Naive thymus-derived CD8-positive, alpha-beta T cell (primary cell): Measurements from ENCODE around the gene LRMDA. TPM values are rescaled to one million over a fixed set of nuclear protein-coding genes. Genes with fewer than 3 reads are reported as not detected.

ENCODE experiments used
- ATAC-seq, 2 donors: fragments of 150-1000 bp; cut with Tn5 transposase in 1 of 2; sonication (Bioruptor Pico), chemical (Tn5 transposase) in 1 of 2; 1 replicate in 1 of 2; 2 replicates in 1 of 2; pipeline ENCODE4 v1.10.0; 2021; ENCODE audit warnings: mild to moderate bottlenecking in 2 of 2, moderate library complexity in 2 of 2
- POLR2A ChIA-PET: fragments of 350-600 bp; sonication (Branson Sonifier 250); formaldehyde crosslinking; loops from one replicate; lab custom pipeline; 2021; ENCODE audit warnings: antibody characterized with exemption; lab: Charles Lee
- DNase-seq, 10 donors: peaks; one replicate each; pipeline versions ENCODE4 v3.0.0 to v3.0.0-alpha.2; 2020 to 2022
- H3K27ac Mint-ChIP-seq, 10 donors: one replicate each; pipeline ENCODE4 v1.8.0; 2020 to 2022; ENCODE audit warnings: mild to moderate bottlenecking in 10 of 10, mixed read lengths in 10 of 10, moderate library complexity in 4 of 10, inconsistent platforms in 1 of 10
- H3K27me3 Mint-ChIP-seq, 5 donors: one replicate each; pipeline ENCODE4 v1.8.0; 2021 to 2022; ENCODE audit warnings: mixed read lengths in 5 of 5
- H3K36me3 Mint-ChIP-seq, 3 donors: one replicate each; pipeline ENCODE4 v1.8.0; 2020 to 2022; ENCODE audit warnings: mixed read lengths in 3 of 3, mild to moderate bottlenecking in 2 of 3, inconsistent platforms in 1 of 3
- H3K4me1 Mint-ChIP-seq, 4 donors: one replicate each; pipeline ENCODE4 v1.8.0; 2021 to 2022; ENCODE audit warnings: mixed read lengths in 4 of 4
- H3K4me3 Mint-ChIP-seq, 10 donors: one replicate each; pipeline ENCODE4 v1.8.0; 2020 to 2022; ENCODE audit warnings: mild to moderate bottlenecking in 10 of 10, mixed read lengths in 10 of 10, moderate library complexity in 6 of 10, inconsistent platforms in 1 of 10
- H3K9me3 Mint-ChIP-seq, 9 donors: one replicate each; pipeline ENCODE4 v1.8.0; 2020 to 2022; ENCODE audit warnings: mixed read lengths in 9 of 9, mild to moderate bottlenecking in 3 of 9, inconsistent platforms in 1 of 9, moderate library complexity in 1 of 9
- polyA plus RNA-seq, 3 donors: library from polyadenylated mRNA; unstranded; fragments of 300-500 nt; fragmentation: Illumina TruSeq; gene quantifications; one replicate each; pipeline ENCODE4 v1.2.3, GENCODE V29; 2021
- total RNA-seq, 8 experiments: library from RNA in 2 of 8; stranded (reverse) in 2 of 8; gene quantifications; one replicate each; pipeline ENCODE4 v1.2.3 and lab custom pipeline; 2021 to 2026

The LRMDA gene
- total and polyA plus RNA-seq, 5 experiments from 2014 or later, result not detected

- no peak overlapping the region for H3K4me3 Mint-ChIP-seq
- no peak overlapping the region for H3K27ac Mint-ChIP-seq
- ATAC-seq (no peak), DNase-seq (no peak)
- H3K9me3 Mint-ChIP-seq, result peaks cover 0 to 3% (median 0%) of the 10 kb centered on the region in 9 donors
- H3K36me3 Mint-ChIP-seq, result no peaks in the 10 kb centered on the region
- POLR2A ChIA-PET, result no interaction called here
- H3K27me3 Mint-ChIP-seq, result peaks cover 0 to 23% (median 5%) of the 10 kb centered on the region in 5 donors
- H3K4me1 Mint-ChIP-seq, result no peaks in the 10 kb centered on the region
These were observed 874.6 kb downstream of the LRMDA start for GRCh38 chr10:76305930-76306615.

- Mint-ChIP-seq H3K27me3 (peaks cover 0 to 23% (median 5%) of the 10 kb centered on the region in 5 donors), H3K4me1 (no peaks in the 10 kb centered on the region), H3K4me3 (no peak overlapping the region), H3K27ac (no peak overlapping the region), H3K36me3 (no peaks in the 10 kb centered on the region), H3K9me3 (peaks cover 0 to 3% (median 0%) of the 10 kb centered on the region in 9 donors)
- POLR2A ChIA-PET, result no interaction called here
- no peak for DNase-seq
- no peak for ATAC-seq
These were observed 875.4 kb downstream of the LRMDA start for GRCh38 chr10:76306856-76307255.

- Mint-ChIP-seq H3K27ac (no peak overlapping the region), H3K27me3 (peaks cover 0 to 20% (median 5%) of the 10 kb centered on the region in 5 donors), H3K36me3 (no peaks in the 10 kb centered on the region), H3K4me1 (no peaks in the 10 kb centered on the region), H3K4me3 (no peak overlapping the region), H3K9me3 (peaks cover 0 to 3% (median 0%) of the 10 kb centered on the region in 9 donors)
- DNase-seq (no peak), ATAC-seq (no peak)
- POLR2A ChIA-PET, result no interaction called here
These were observed 877.6 kb downstream of the LRMDA start for GRCh38 chr10:76309070-76309469.

- no peak overlapping the region for H3K27ac Mint-ChIP-seq
- no peak overlapping the region for H3K4me3 Mint-ChIP-seq
- DNase-seq (no peak), ATAC-seq (no peak)
- H3K27me3 Mint-ChIP-seq, result peaks cover 0 to 11% (median 2%) of the 10 kb centered on the region in 5 donors
- H3K36me3 Mint-ChIP-seq, result no peaks in the 10 kb centered on the region
- no peaks in the 10 kb centered on the region for H3K9me3 Mint-ChIP-seq
- H3K4me1 Mint-ChIP-seq, result no peaks in the 10 kb centered on the region
- POLR2A ChIA-PET, result no interaction called here
These were observed 878.5 kb downstream of the LRMDA start for GRCh38 chr10:76309741-76310587.

DNA sequence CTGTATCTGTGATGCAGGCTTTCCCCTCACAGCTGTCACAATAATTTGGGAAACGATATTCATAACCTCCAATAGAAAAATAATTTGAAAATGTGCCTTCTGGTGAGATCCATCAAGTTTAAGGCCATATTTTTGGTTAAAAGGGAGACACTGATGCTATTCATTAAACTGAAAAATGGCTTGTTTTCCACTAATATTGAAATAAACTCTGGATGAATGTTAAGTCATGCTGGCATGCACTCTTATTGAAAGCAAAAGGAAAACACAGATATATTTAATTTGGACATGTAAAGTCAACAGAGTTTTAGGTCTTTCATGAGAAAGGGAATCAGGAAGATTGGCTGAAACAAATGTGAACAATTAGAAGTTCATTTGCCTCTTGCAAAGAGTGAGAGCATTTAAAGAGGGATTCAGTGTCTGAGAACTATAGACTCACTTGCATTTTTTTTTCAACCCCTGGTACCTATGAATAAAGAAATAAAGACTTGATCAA is 879.2 kb downstream of the LRMDA start:
- H3K4me1 Mint-ChIP-seq, result no peaks in the 10 kb centered on the region
- no peaks in the 10 kb centered on the region for H3K9me3 Mint-ChIP-seq
- DNase-seq (no peak), ATAC-seq (no peak)
- peaks cover 0 to 11% (median 0%) of the 10 kb centered on the region in 5 donors for H3K27me3 Mint-ChIP-seq
- H3K27ac Mint-ChIP-seq, result no peak overlapping the region
- H3K4me3 Mint-ChIP-seq, result no peak overlapping the region
- POLR2A ChIA-PET, result no interaction called here
- no peaks in the 10 kb centered on the region for H3K36me3 Mint-ChIP-seq

DNA sequence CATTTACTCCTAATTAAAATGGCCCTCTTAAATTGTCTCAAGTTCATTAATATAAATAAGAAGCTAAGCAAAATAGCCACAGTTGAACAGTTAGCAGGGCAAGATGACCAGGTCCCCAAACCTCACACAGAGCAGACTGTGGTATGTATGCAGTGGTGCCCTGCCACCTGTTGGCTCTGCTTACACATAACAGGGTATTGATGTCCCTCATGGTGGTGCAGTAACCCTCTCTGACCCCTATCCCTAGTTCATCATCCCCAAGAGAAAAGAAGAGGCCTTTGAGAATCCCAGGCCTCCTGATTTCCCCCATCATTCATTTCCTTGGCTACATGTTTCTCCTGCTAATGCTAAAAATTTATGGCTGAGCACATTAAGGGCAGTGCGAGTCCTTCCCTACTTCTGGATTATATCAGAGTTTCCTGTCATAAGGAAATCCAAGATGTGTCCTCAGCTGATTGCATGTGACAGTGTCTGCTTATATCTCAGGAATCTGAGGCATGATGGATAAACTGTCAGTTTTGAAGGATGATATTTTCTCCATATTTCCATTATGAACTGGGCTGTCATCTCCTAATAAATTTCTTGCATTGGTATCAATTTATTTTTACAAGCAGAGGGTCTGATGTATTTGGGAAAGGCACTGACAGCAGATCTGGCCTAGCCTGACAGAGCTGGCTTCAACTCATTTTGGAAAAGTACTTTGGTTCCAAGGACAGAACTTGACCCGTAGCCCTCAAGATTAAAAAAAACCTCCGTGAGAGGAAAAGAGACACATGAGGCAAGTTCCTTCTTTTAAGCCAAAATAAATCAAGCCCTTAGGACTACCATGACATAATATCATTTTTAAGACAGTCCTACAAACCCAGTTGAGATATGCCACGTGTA is 880.6 kb downstream of the LRMDA start:
- no peak for DNase-seq
- no peaks in the 10 kb centered on the region for H3K36me3 Mint-ChIP-seq
- POLR2A ChIA-PET, result no interaction called here
- H3K9me3 Mint-ChIP-seq, result peaks cover 0 to 2% (median 0%) of the 10 kb centered on the region in 9 donors
- H3K27me3 Mint-ChIP-seq, result peaks cover 0 to 11% (median 0%) of the 10 kb centered on the region in 5 donors
- no peaks in the 10 kb centered on the region for H3K4me1 Mint-ChIP-seq
- no peak for ATAC-seq
- no peak overlapping the region for H3K27ac Mint-ChIP-seq
- H3K4me3 Mint-ChIP-seq, result no peak overlapping the region

DNA sequence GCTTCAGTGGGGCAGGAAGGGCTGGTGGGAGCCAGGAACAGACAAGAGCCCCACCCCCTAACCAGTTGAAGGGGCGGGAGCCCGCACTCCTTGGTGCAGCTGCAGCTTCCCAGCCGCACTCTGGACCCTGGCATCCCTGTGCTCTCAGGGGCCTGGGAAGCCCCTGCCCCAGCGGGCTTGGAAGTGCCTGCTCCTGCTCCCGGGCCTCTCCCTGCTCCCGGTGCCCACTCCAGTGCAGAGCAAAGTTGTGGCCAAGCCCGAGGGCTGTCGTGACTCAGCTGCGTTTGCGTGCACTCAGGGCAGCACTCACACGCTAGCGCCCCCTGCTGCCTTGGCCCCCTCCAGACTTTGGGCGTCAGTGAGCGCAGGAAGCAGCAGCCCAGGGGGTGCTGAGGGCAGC is 883.8 kb downstream of the LRMDA start:
- no peak for DNase-seq
- no peaks in the 10 kb centered on the region for H3K36me3 Mint-ChIP-seq
- H3K27me3 Mint-ChIP-seq, result no peaks in the 10 kb centered on the region
- no peaks in the 10 kb centered on the region for H3K4me1 Mint-ChIP-seq
- POLR2A ChIA-PET, result no interaction called here
- H3K27ac Mint-ChIP-seq, result no peak overlapping the region
- H3K4me3 Mint-ChIP-seq, result no peak overlapping the region
- ATAC-seq, result no peak
- peaks cover 0 to 9% (median 0%) of the 10 kb centered on the region in 9 donors for H3K9me3 Mint-ChIP-seq

DNA sequence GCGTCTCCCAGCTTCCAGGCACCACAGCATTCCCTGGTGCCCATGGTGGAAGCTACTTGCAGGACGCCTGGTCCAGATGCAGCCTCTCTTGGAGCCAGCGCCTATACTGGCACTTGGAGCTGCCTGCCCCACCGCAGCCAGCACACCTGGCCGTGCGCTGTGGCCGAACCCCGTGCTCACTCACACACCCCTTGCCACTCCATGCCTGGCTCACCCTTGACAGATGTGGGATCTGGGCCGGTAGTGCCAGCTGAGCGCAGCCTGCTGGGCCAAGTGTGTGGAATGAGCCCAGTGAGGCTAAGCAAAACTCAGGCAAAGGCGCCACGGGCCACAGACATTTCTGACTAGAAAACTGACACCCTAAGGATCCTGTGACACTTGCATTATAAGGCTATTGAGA is 884.8 kb downstream of the LRMDA start:
- no peaks in the 10 kb centered on the region for H3K4me1 Mint-ChIP-seq
- no peaks in the 10 kb centered on the region for H3K27me3 Mint-ChIP-seq
- H3K27ac Mint-ChIP-seq, result no peak overlapping the region
- H3K4me3 Mint-ChIP-seq, result no peak overlapping the region
- peaks cover 0 to 9% (median 0%) of the 10 kb centered on the region in 9 donors for H3K9me3 Mint-ChIP-seq
- DNase-seq (no peak), ATAC-seq (no peak)
- no peaks in the 10 kb centered on the region for H3K36me3 Mint-ChIP-seq
- POLR2A ChIA-PET, result no interaction called here

DNA sequence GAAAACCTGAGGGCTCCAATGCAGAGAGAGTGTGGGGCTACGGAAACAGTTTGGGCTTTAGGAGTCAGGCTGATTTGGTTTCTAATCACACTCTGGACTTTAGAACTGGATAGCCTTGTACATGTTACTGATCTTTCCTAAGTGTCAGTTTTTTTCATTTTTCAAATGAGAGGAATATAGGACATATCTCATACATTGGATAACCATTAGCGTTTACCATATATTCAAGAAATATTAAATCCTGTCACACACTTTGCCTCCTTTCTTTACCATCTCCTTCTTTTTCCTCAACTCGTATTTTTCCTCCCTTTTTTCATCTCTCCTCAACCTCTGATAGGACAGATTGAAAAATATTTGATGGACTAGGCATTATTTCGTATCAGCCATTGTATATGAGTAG is 885.7 kb downstream of the LRMDA start:
- ATAC-seq (no peak), DNase-seq (no peak)
- Mint-ChIP-seq H3K36me3 (no peaks in the 10 kb centered on the region), H3K4me3 (no peak overlapping the region), H3K4me1 (no peaks in the 10 kb centered on the region), H3K27ac (no peak overlapping the region), H3K27me3 (no peaks in the 10 kb centered on the region), H3K9me3 (peaks cover 0 to 9% (median 0%) of the 10 kb centered on the region in 9 donors)
- POLR2A ChIA-PET, result no interaction called here

GRCh38 chr10:76318211-76318610 is 886.8 kb downstream of the LRMDA start:
- DNase-seq (no peak), ATAC-seq (no peak)
- no peaks in the 10 kb centered on the region for H3K36me3 Mint-ChIP-seq
- H3K4me1 Mint-ChIP-seq, result no peaks in the 10 kb centered on the region
- H3K4me3 Mint-ChIP-seq, result no peak overlapping the region
- H3K9me3 Mint-ChIP-seq, result peaks cover 0 to 9% (median 0%) of the 10 kb centered on the region in 9 donors
- no peak overlapping the region for H3K27ac Mint-ChIP-seq
- POLR2A ChIA-PET, result interaction anchor here (0.5 kb wide), 1 partner anchor 777 kb away, joined by 4 read pairs; no protein-coding TSS in a partner anchor
- H3K27me3 Mint-ChIP-seq, result no peaks in the 10 kb centered on the region

- no peaks in the 10 kb centered on the region for H3K36me3 Mint-ChIP-seq
- H3K4me1 Mint-ChIP-seq, result no peaks in the 10 kb centered on the region
- no peak for DNase-seq
- H3K9me3 Mint-ChIP-seq, result peaks cover 0 to 9% (median 0%) of the 10 kb centered on the region in 9 donors
- H3K27me3 Mint-ChIP-seq, result no peaks in the 10 kb centered on the region
- POLR2A ChIA-PET, result no interaction called here
- H3K4me3 Mint-ChIP-seq, result no peak overlapping the region
- no peak overlapping the region for H3K27ac Mint-ChIP-seq
- no peak for ATAC-seq
These were observed 888.2 kb downstream of the LRMDA start for GRCh38 chr10:76319661-76320060.

GRCh38 chr10:76324283-76324682 is 892.9 kb downstream of the LRMDA start:
- Mint-ChIP-seq H3K36me3 (no peaks in the 10 kb centered on the region), H3K4me1 (no peaks in the 10 kb centered on the region), H3K4me3 (no peak overlapping the region), H3K27me3 (peaks cover 0 to 4% (median 0%) of the 10 kb centered on the region in 5 donors), H3K9me3 (peaks cover 0 to 4% (median 0%) of the 10 kb centered on the region in 9 donors), H3K27ac (no peak overlapping the region)
- ATAC-seq, result no peak
- POLR2A ChIA-PET, result no interaction called here
- DNase-seq, result no peak
